ENCODE results near the gene SORCS2.

DNA sequence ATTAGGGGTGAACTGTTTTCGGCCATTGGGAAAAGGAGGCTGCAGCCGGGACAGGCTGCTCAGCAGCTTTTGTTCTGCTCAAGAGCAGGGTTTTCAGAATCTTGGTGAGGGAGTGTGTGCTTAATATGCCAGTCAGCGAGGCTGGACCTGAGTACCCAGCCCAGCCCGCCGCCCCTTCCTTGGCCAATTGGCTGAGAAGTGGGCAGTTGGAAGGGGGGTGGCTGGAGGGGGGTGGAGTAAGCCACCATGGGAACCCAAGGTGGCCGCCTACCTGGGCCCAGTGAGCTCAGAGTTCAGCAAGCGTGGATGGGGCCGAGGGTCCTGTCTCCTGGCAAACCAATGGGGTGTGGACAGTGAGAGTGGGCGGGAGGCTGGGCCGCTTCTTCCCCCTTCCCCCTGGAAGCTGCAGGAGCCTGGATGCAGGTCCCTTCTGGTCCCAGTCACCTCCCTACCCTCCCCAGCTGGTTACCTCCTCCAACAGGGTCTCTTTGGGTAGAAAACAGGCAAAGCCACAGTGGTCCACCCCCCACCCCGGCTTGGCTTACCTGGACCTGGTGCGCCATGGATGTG, 52.5 kb downstream of the SORCS2 start:
- no peak for TF ChIP-seq ZNF274 (IDR thresholded peaks at IDR 0.05; ENCODE audit: low read depth, low read length)
- TF ChIP-seq SUZ12 (IDR thresholded peaks at IDR 0.05; ENCODE audit: extremely low read depth, insufficient read depth, insufficient read length): no peak
- TF ChIP-seq YY1 (IDR thresholded peaks at IDR 0.05; ENCODE audit: insufficient read depth, insufficient read length): no peak
